Liver (tissue), 9 donors: Measurements from ENCODE around the gene MTX1. TPM values are rescaled to one million over a fixed set of nuclear protein-coding genes. Genes with fewer than 3 reads are reported as not detected.
A peak's percentile ranks its signal among the peaks of the same experiment; 100 is the strongest.

Experiments used
- DNase-seq: peaks from one replicate; pipeline ENCODE4 v3.0.0-alpha.2; 2017; ENCODE audit warnings: low spot score
- H3K27ac ChIP-seq, 2 donors: one replicate each; pipeline ENCODE4 v1.7.0; 2013; ENCODE audit warnings: inconsistent platforms in 2 of 2, low read length in 2 of 2, control low read depth in 1 of 2, low read depth in 1 of 2, mild to moderate bottlenecking in 1 of 2
- H3K27me3 ChIP-seq, 4 donors: one replicate each; pipeline versions ENCODE4 v1.6.1 to v1.7.0; 2013; ENCODE audit warnings: low read length in 3 of 4, inconsistent platforms in 1 of 4, mild to moderate bottlenecking in 1 of 4, moderate library complexity in 1 of 4; ENCODE audit not compliant: control insufficient read depth in 4 of 4, insufficient read depth in 4 of 4
- H3K36me3 ChIP-seq, 4 donors: one replicate each; pipeline versions ENCODE4 v1.6.1 to v1.7.0; 2013; ENCODE audit warnings: low read length in 3 of 4, mild to moderate bottlenecking in 3 of 4, low read depth in 1 of 4, moderate library complexity in 1 of 4; ENCODE audit not compliant: control insufficient read depth in 4 of 4, insufficient read depth in 3 of 4
- H3K4me1 ChIP-seq, 4 donors: one replicate each; pipeline versions ENCODE4 v1.6.1 to v1.7.0; 2013; ENCODE audit warnings: low read length in 3 of 4, mild to moderate bottlenecking in 3 of 4, moderate library complexity in 1 of 4; ENCODE audit not compliant: control insufficient read depth in 4 of 4, insufficient read depth in 4 of 4
- H3K4me3 ChIP-seq, 3 donors: one replicate each; pipeline versions ENCODE4 v1.6.1 to v1.7.0; 2013; ENCODE audit warnings: low read length in 3 of 3, control low read depth in 1 of 3, low read depth in 1 of 3, mild to moderate bottlenecking in 1 of 3
- H3K9ac ChIP-seq, 2 donors: one replicate each; pipeline ENCODE4 v1.7.0; 2013; ENCODE audit warnings: low read length in 2 of 2, mild to moderate bottlenecking in 2 of 2, moderate library complexity in 2 of 2, control low read depth in 1 of 2, low read depth in 1 of 2
- H3K9me3 ChIP-seq, 4 donors: one replicate each; pipeline versions ENCODE4 v1.6.1 to v1.7.0; 2013; ENCODE audit warnings: low read length in 3 of 4; ENCODE audit not compliant: control insufficient read depth in 4 of 4
- CTCF ChIP-seq: fragments of 150-350 bp; IDR thresholded peaks from 2 replicates; pipeline ENCODE4 v1.5.1; 2017; ENCODE audit warnings: improper control_type of control experiment, low read depth, low read length; ENCODE audit not compliant: missing input control
- FOXA1 ChIP-seq: IDR thresholded peaks from 2 replicates; pipeline ENCODE4 v1.6.1; 2016; ENCODE audit warnings: antibody characterized with exemption
- FOXA2 ChIP-seq: IDR thresholded peaks from 2 replicates; pipeline ENCODE4 v1.6.1; 2016; ENCODE audit warnings: antibody characterized with exemption
- GABPA ChIP-seq, 2 donors: IDR thresholded peaks in 1 of 2; conservative IDR thresholded peaks in 1 of 2; 2 replicates each; pipeline ENCODE4 v1.6.1; 2016; ENCODE audit warnings: antibody characterized with exemption in 2 of 2, mild to moderate bottlenecking in 1 of 2, moderate library complexity in 1 of 2
- HNF4A ChIP-seq, 2 donors: conservative IDR thresholded peaks; 2 replicates each; pipeline ENCODE4 v1.6.1; 2016; ENCODE audit warnings: antibody characterized with exemption in 2 of 2, mild to moderate bottlenecking in 2 of 2
- HNF4G ChIP-seq: IDR thresholded peaks from 2 replicates; pipeline ENCODE4 v1.6.1; 2016; ENCODE audit warnings: antibody characterized with exemption
- JUND ChIP-seq, 2 donors: IDR thresholded peaks; 2 replicates each; pipeline ENCODE4 v1.6.1; 2016; ENCODE audit warnings: antibody characterized with exemption in 2 of 2
- MAX ChIP-seq: IDR thresholded peaks from 2 replicates; pipeline ENCODE4 v1.6.1; 2016; ENCODE audit warnings: antibody characterized with exemption
- RAD21 ChIP-seq, 2 donors: IDR thresholded peaks; 2 replicates each; pipeline ENCODE4 v1.6.1; 2016; ENCODE audit warnings: antibody characterized with exemption in 2 of 2, mild to moderate bottlenecking in 2 of 2
- RXRA ChIP-seq, 2 donors: IDR thresholded peaks; 2 replicates each; pipeline ENCODE4 v1.6.1; 2017 to 2018; ENCODE audit warnings: antibody characterized with exemption in 2 of 2, mild to moderate bottlenecking in 1 of 2
- SP1 ChIP-seq: IDR thresholded peaks from 2 replicates; pipeline ENCODE4 v1.6.1; 2018; ENCODE audit warnings: antibody characterized with exemption, mild to moderate bottlenecking
- TAF1 ChIP-seq: conservative IDR thresholded peaks from 2 replicates; pipeline ENCODE4 v1.6.1; 2016; ENCODE audit warnings: antibody characterized with exemption, mild to moderate bottlenecking
- YY1 ChIP-seq: IDR thresholded peaks from 2 replicates; pipeline ENCODE4 v1.6.1; 2016; ENCODE audit warnings: antibody characterized with exemption, mild to moderate bottlenecking
- WGBS: extraction: QIAGEN DNeasy Blood & Tissue Kit; methylation state at CpG from one replicate; pipeline ENCODE4 v1.1.7; 2013; 5-methylcytosine and 5-hydroxymethylcytosine counted together
- polyA plus RNA-seq, 2 donors: library from polyadenylated mRNA; stranded (reverse) in 1 of 2; unstranded in 1 of 2; fragments of 200-250 nt in 1 of 2; fragments of >200 nt in 1 of 2; fragmentation: Nextera tagmentation in 1 of 2; extraction: Ambion mirVana in 1 of 2; gene quantifications; one replicate each; pipeline versions ENCODE4 v1.2.1 to v1.2.3, GENCODE V29; 2013 to 2015
- total RNA-seq, 2 donors: library from RNA; depleted of rRNA; stranded (reverse); fragments of >200 nt; gene quantifications; one replicate each; pipeline ENCODE4 v1.2.3, GENCODE V29; 2014
- TF ChIP-seq, protein P1 (sequence below): IDR thresholded peaks from 2 replicates; pipeline ENCODE4 v1.6.1; 2016; ENCODE audit warnings: antibody characterized with exemption, mild to moderate bottlenecking
- TF ChIP-seq, protein P2 (sequence below): IDR thresholded peaks from 2 replicates; pipeline ENCODE4 v1.6.1; 2016; ENCODE audit warnings: antibody characterized with exemption
- donor health status: healthy.
- donor health status: healthy.
- donor health status: healthy.
- donor health status: healthy.
- donor health status: healthy.

The MTX1 gene
- total and polyA plus RNA-seq, 4 donors: 19.6 to 38.4 (median 28.5) TPM

DNA sequence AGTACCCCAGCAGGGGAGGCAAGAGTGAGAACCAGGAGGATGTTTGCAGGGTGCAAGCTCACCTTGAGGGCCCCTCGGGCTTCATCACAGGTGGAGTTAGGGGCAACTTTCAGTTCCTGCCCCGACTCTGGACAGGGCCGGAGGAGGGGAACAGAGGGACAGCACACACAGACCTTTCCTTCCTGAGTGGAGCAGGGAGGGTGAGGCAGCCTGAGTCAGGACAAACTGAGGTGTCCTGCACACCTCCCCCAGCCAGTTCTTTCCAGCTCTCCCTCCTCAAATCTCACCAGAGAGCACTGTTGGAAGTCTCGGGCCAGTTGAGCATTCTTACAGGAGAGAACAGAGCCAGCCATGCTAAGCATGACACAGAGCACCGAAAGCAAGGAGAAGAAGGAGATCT is 45.3 kb downstream of the MTX1 start:
- Histone ChIP-seq H3K9me3 (no peaks in the 10 kb centered on the region), H3K9ac (peak overlapping the region in 1 of 2 donors; percentile 36), H3K36me3 (peaks cover 0 to 10% (median 2%) of the 10 kb centered on the region in 4 donors), H3K27ac (no peak overlapping the region), H3K4me1 (peaks cover 2 to 36% (median 23%) of the 10 kb centered on the region in 4 donors), H3K4me3 (no peak overlapping the region), H3K27me3 (no peaks in the 10 kb centered on the region)
- DNase-seq: no peak
- TF ChIP-seq HNF4A (conservative IDR thresholded peaks at IDR 0.05) (no peak), HNF4G (no peak), GABPA (IDR thresholded peaks at IDR 0.05 in 1 of 2, conservative IDR thresholded peaks at IDR 0.05 in 1 of 2) (no peak), MAX (no peak), JUND (IDR thresholded peaks at IDR 0.05) (no peak), RAD21 (IDR thresholded peaks at IDR 0.05) (no peak), SP1 (no peak), FOXA1 (no peak), FOXA2 (no peak), CTCF (no peak), RXRA (IDR thresholded peaks at IDR 0.05) (no peak)
- TF ChIP-seq, protein P1, sequence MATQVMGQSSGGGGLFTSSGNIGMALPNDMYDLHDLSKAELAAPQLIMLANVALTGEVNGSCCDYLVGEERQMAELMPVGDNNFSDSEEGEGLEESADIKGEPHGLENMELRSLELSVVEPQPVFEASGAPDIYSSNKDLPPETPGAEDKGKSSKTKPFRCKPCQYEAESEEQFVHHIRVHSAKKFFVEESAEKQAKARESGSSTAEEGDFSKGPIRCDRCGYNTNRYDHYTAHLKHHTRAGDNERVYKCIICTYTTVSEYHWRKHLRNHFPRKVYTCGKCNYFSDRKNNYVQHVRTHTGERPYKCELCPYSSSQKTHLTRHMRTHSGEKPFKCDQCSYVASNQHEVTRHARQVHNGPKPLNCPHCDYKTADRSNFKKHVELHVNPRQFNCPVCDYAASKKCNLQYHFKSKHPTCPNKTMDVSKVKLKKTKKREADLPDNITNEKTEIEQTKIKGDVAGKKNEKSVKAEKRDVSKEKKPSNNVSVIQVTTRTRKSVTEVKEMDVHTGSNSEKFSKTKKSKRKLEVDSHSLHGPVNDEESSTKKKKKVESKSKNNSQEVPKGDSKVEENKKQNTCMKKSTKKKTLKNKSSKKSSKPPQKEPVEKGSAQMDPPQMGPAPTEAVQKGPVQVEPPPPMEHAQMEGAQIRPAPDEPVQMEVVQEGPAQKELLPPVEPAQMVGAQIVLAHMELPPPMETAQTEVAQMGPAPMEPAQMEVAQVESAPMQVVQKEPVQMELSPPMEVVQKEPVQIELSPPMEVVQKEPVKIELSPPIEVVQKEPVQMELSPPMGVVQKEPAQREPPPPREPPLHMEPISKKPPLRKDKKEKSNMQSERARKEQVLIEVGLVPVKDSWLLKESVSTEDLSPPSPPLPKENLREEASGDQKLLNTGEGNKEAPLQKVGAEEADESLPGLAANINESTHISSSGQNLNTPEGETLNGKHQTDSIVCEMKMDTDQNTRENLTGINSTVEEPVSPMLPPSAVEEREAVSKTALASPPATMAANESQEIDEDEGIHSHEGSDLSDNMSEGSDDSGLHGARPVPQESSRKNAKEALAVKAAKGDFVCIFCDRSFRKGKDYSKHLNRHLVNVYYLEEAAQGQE: no peak
- TF ChIP-seq, protein P2, sequence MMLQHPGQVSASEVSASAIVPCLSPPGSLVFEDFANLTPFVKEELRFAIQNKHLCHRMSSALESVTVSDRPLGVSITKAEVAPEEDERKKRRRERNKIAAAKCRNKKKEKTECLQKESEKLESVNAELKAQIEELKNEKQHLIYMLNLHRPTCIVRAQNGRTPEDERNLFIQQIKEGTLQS: no peak
- 86% methylated on average over 5 of the region's 5 CpGs for WGBS

DNA sequence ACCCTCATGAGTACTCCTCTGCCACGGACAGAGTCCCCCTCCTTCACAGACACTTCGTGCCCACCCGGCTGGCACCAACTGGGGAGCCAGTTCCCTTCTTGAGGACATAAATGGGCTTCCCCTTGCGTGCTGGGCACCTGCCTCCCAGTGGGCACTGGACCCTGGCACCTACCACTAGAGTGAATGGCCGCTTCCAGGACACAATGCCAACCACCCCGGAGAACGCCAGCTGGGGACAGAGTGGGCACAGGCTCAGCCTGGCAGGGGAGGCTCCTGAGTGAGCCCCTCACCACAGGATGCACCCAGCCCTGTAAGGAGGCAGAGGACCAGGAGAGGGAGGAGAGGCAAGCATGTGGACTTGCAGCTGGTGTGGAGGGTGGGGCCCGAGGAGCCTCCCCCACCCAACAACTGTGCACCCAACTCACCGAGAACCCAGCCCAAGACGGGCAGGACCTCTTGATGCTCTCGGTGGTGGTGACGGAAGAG is 45.8 kb downstream of the MTX1 start:
- Histone ChIP-seq H3K9me3 (no peaks in the 10 kb centered on the region), H3K9ac (peak overlapping the region in 1 of 2 donors; percentile 36), H3K36me3 (peaks cover 0 to 10% (median 2%) of the 10 kb centered on the region in 4 donors), H3K4me3 (peak overlapping the region in 1 of 3 donors; percentile 84), H3K4me1 (peaks cover 2 to 36% (median 23%) of the 10 kb centered on the region in 4 donors), H3K27me3 (no peaks in the 10 kb centered on the region), H3K27ac (no peak overlapping the region)
- 68% methylated on average over 12 of the region's 12 CpGs for WGBS
- TF ChIP-seq SP1: no peak
- TF ChIP-seq YY1: no peak
- TF ChIP-seq TAF1: no peak
- no peak for DNase-seq
